Astrocyte (in vitro differentiated cells and primary cell): Measurements from ENCODE around the gene QRICH1.

Experiments
- CTCF ChIP-seq: IDR thresholded peaks from 2 replicates; pipeline ENCODE4 v1.5.1; 2011; ENCODE audit warnings: low read depth, mild to moderate bottlenecking, inconsistent platforms, low read length, moderate library complexity; ENCODE audit not compliant: insufficient read depth
- EZH2 ChIP-seq: IDR thresholded peaks from 2 replicates; pipeline ENCODE4 v1.6.1; 2012; ENCODE audit warnings: mild to moderate bottlenecking, low read length, inconsistent platforms; ENCODE audit not compliant: insufficient read depth

GRCh38 chr3:49092938-49093852 lies 676 bp downstream of the QRICH1 start:
- TF ChIP-seq CTCF: no peak
- TF ChIP-seq EZH2: no peak
